HG02840 (cell line): ENCODE data around the gene COL11A2.
"Not testable (repeated sequence)": the region's sequence is repeated elsewhere in the genome, so short reads cannot be mapped to it uniquely, and the experiment has no call there.

Experiments used
- ATAC-seq: cut with Tn5 transposase; IDR thresholded peaks from one replicate; pipeline ENCODE4 v1.9.1; 2021; ENCODE audit warnings: mild to moderate bottlenecking, moderate library complexity, moderate number of reproducible peaks; ENCODE audit not compliant: unreplicated experiment, low FRiP score

The COL11A2 gene

GRCh38 chr6:33160728-33161344 lies 31.4 kb downstream of the COL11A2 start:
- no peak for ATAC-seq

- no peak for ATAC-seq
Measured at GRCh38 chr6:33160096-33160495, 32.2 kb downstream of the COL11A2 start.

- ATAC-seq: no peak
Measured at GRCh38 chr6:33156964-33157363, 35.3 kb downstream of the COL11A2 start.

- ATAC-seq: no peak
Measured at GRCh38 chr6:33156561-33156960, 35.7 kb downstream of the COL11A2 start.

- no peak for ATAC-seq
Measured at GRCh38 chr6:33154349-33154748, 37.9 kb downstream of the COL11A2 start.

- ATAC-seq: no peak
Measured at GRCh38 chr6:33151050-33151449, 41.2 kb downstream of the COL11A2 start.

GRCh38 chr6:33150560-33150959 lies 41.7 kb downstream of the COL11A2 start:
- not testable (repeated sequence) for ATAC-seq

- ATAC-seq: no peak
Measured at GRCh38 chr6:33147807-33148666, 44.2 kb downstream of the COL11A2 start.

GRCh38 chr6:33144373-33144772 lies 47.9 kb downstream of the COL11A2 start:
- ATAC-seq: no peak

- ATAC-seq: no peak
Measured at GRCh38 chr6:33143113-33143770, 49.0 kb downstream of the COL11A2 start.

GRCh38 chr6:33142501-33143070 lies 49.7 kb downstream of the COL11A2 start:
- ATAC-seq: no peak

- no peak for ATAC-seq
Measured at GRCh38 chr6:33140556-33140955, 51.7 kb downstream of the COL11A2 start.

GRCh38 chr6:33139596-33140206 lies 52.6 kb downstream of the COL11A2 start:
- ATAC-seq: no peak

GRCh38 chr6:33136310-33136900 lies 55.9 kb downstream of the COL11A2 start:
- no peak for ATAC-seq

GRCh38 chr6:33132081-33132524 lies 60.2 kb downstream of the COL11A2 start:
- ATAC-seq: no peak

GRCh38 chr6:33128318-33128717 lies 63.9 kb downstream of the COL11A2 start:
- ATAC-seq: no peak

GRCh38 chr6:33126101-33126714 lies 66.1 kb downstream of the COL11A2 start:
- ATAC-seq: no peak

- ATAC-seq: no peak
Measured at GRCh38 chr6:33124947-33125346, 67.3 kb downstream of the COL11A2 start.

- ATAC-seq: no peak
Measured at GRCh38 chr6:33124525-33124901, 67.8 kb downstream of the COL11A2 start.
